VCaP (cell line): ENCODE measurements around the gene NUDT9.
"Not testable (repeated sequence)": the region's sequence is repeated elsewhere in the genome, so short reads cannot be mapped to it uniquely, and the experiment has no call there.

Experiments
- H3K27ac ChIP-seq: fragments of 450-650 bp; 2 replicates; pipeline ENCODE4 v1.5.1; 2017
- CTCF ChIP-seq: fragments of 450-650 bp; conservative IDR thresholded peaks from 2 replicates; pipeline ENCODE4 v1.5.1; 2017; ENCODE audit warnings: mild to moderate bottlenecking, moderate library complexity

Gene NUDT9

GRCh38 chr4:87478732-87479250 lies 56.4 kb downstream of the NUDT9 start:
- no peak overlapping the region for H3K27ac ChIP-seq
- TF ChIP-seq CTCF, result no peak

- no peak for TF ChIP-seq CTCF
- H3K27ac ChIP-seq, result no peak overlapping the region
Measured at GRCh38 chr4:87481377-87481776, 59.0 kb downstream of the NUDT9 start.

GRCh38 chr4:87483247-87483646 lies 60.9 kb downstream of the NUDT9 start:
- H3K27ac ChIP-seq, result not testable (repeated sequence)

- not testable (repeated sequence) for H3K27ac ChIP-seq
Measured at GRCh38 chr4:87488666-87489065, 66.3 kb downstream of the NUDT9 start.

GRCh38 chr4:87489678-87490077 lies 67.3 kb downstream of the NUDT9 start:
- no peak for TF ChIP-seq CTCF
- no peak overlapping the region for H3K27ac ChIP-seq

GRCh38 chr4:87490664-87491369 lies 68.4 kb downstream of the NUDT9 start:
- no peak for TF ChIP-seq CTCF
- no peak overlapping the region; the same call in 1 of the 2 replicates for H3K27ac ChIP-seq

GRCh38 chr4:87491436-87491835 lies 69.1 kb downstream of the NUDT9 start:
- peak overlapping the region; percentile 94 for H3K27ac ChIP-seq
- TF ChIP-seq CTCF, result no peak

GRCh38 chr4:87491851-87492250 lies 69.5 kb downstream of the NUDT9 start:
- H3K27ac ChIP-seq, result peak overlapping the region; percentile 94

- H3K27ac ChIP-seq, result peak overlapping the region; percentile 94
- TF ChIP-seq CTCF, result no peak
Measured at GRCh38 chr4:87493115-87493514, 70.7 kb downstream of the NUDT9 start.
